Naive thymus-derived CD8-positive, alpha-beta T cell (primary cell): ENCODE results near the gene RGL2. TPM values are rescaled to one million over a fixed set of nuclear protein-coding genes. Genes with fewer than 3 reads are reported as not detected.
"Not testable (repeated sequence)": the region's sequence is repeated elsewhere in the genome, so short reads cannot be mapped to it uniquely, and the experiment has no call there.

Experiments
- ATAC-seq, 2 donors: fragments of 150-1000 bp; cut with Tn5 transposase in 1 of 2; sonication (Bioruptor Pico), chemical (Tn5 transposase) in 1 of 2; 1 replicate in 1 of 2; 2 replicates in 1 of 2; pipeline ENCODE4 v1.10.0; 2021; ENCODE audit warnings: mild to moderate bottlenecking in 2 of 2, moderate library complexity in 2 of 2
- POLR2A ChIA-PET: fragments of 350-600 bp; sonication (Branson Sonifier 250); formaldehyde crosslinking; loops from one replicate; lab custom pipeline; 2021; ENCODE audit warnings: antibody characterized with exemption; lab: Charles Lee
- DNase-seq, 10 donors: peaks; one replicate each; pipeline versions ENCODE4 v3.0.0 to v3.0.0-alpha.2; 2020 to 2022
- H3K27ac Mint-ChIP-seq, 10 donors: one replicate each; pipeline ENCODE4 v1.8.0; 2020 to 2022; ENCODE audit warnings: mild to moderate bottlenecking in 10 of 10, mixed read lengths in 10 of 10, moderate library complexity in 4 of 10, inconsistent platforms in 1 of 10
- H3K27me3 Mint-ChIP-seq, 5 donors: one replicate each; pipeline ENCODE4 v1.8.0; 2021 to 2022; ENCODE audit warnings: mixed read lengths in 5 of 5
- H3K36me3 Mint-ChIP-seq, 3 donors: one replicate each; pipeline ENCODE4 v1.8.0; 2020 to 2022; ENCODE audit warnings: mixed read lengths in 3 of 3, mild to moderate bottlenecking in 2 of 3, inconsistent platforms in 1 of 3
- H3K4me1 Mint-ChIP-seq, 4 donors: one replicate each; pipeline ENCODE4 v1.8.0; 2021 to 2022; ENCODE audit warnings: mixed read lengths in 4 of 4
- H3K4me3 Mint-ChIP-seq, 10 donors: one replicate each; pipeline ENCODE4 v1.8.0; 2020 to 2022; ENCODE audit warnings: mild to moderate bottlenecking in 10 of 10, mixed read lengths in 10 of 10, moderate library complexity in 6 of 10, inconsistent platforms in 1 of 10
- H3K9me3 Mint-ChIP-seq, 9 donors: one replicate each; pipeline ENCODE4 v1.8.0; 2020 to 2022; ENCODE audit warnings: mixed read lengths in 9 of 9, mild to moderate bottlenecking in 3 of 9, inconsistent platforms in 1 of 9, moderate library complexity in 1 of 9
- polyA plus RNA-seq, 3 donors: library from polyadenylated mRNA; unstranded; fragments of 300-500 nt; fragmentation: Illumina TruSeq; gene quantifications; one replicate each; pipeline ENCODE4 v1.2.3, GENCODE V29; 2021
- total RNA-seq, 8 experiments: library from RNA in 2 of 8; stranded (reverse) in 2 of 8; gene quantifications; one replicate each; pipeline ENCODE4 v1.2.3 and lab custom pipeline; 2021 to 2026

The RGL2 gene
- 10 to 100 TPM; 60.3 to 66.4 TPM for total RNA-seq
- polyA plus RNA-seq, result 1 to 10 TPM; 5.3 to 9.9 (median 7.0) TPM
- 21.8 to 85.1 (median 78.1) reads per million in 6 experiments for total RNA-seq (lab: John Stamatoyannopoulos, UW)

- POLR2A ChIA-PET, result interaction anchor here (0.6 to 7.4 kb wide), 24 partner anchors 9 to 330 kb away, joined by 3 to 106 read pairs (median 6); partner anchors contain the start of genes B3GALT4, BRD2, CUTA and ITPR3
- Mint-ChIP-seq H3K9me3 (peaks cover 0 to 2% (median 0%) of the 10 kb centered on the region in 9 donors), H3K27ac (peak within 1 kb of the TSS; percentile 96 to 100 (median 99)), H3K27me3 (peaks cover 0 to 2% (median 0%) of the 10 kb centered on the region in 5 donors), H3K4me1 (peaks cover 19 to 46% (median 43%) of the 10 kb centered on the region in 4 donors), H3K36me3 (peaks cover 0 to 62% (median 6%) of the 10 kb centered on the region in 3 donors), H3K4me3 (peak within 1 kb of the TSS; percentile 94 to 100 (median 98))
- ATAC-seq (peak; percentile 31 to 38), DNase-seq (peak in 6 of 10 donors; percentile 32 to 82 (median 55))
Observed at GRCh38 chr6:33298773-33299236, at the start of gene RGL2. Gene RGL2 (minus strand): TSS chr6:33298942. CDS start chr6:33298610, 332 bp downstream.

- H3K4me3 Mint-ChIP-seq, result no peak overlapping the region
- ATAC-seq (no peak), DNase-seq (no peak)
- H3K27ac Mint-ChIP-seq, result peak overlapping the region in 3 of 10 donors; percentile 10 to 68 (median 21)
- H3K27me3 Mint-ChIP-seq, result no peaks in the 10 kb centered on the region
- peaks cover 0 to 2% (median 0%) of the 10 kb centered on the region in 9 donors for H3K9me3 Mint-ChIP-seq
- peaks cover 28 to 45% (median 39%) of the 10 kb centered on the region in 4 donors for H3K4me1 Mint-ChIP-seq
- POLR2A ChIA-PET, result interaction anchor here (0.6 to 1.1 kb wide), 2 partner anchors 35 to 39 kb away, joined by 3 read pairs; partner anchors contain the start of gene TAPBP
- H3K36me3 Mint-ChIP-seq, result no peaks in the 10 kb centered on the region
Observed at GRCh38 chr6:33347816-33348215, 49.1 kb upstream of the RGL2 start.

GRCh38 chr6:33346972-33347371, 48.2 kb upstream of the RGL2 start:
- POLR2A ChIA-PET, result interaction anchor here (0.6 to 1.1 kb wide), 2 partner anchors 34 to 38 kb away, joined by 3 read pairs; partner anchors contain the start of gene TAPBP

GRCh38 chr6:33344701-33345697, 46.3 kb upstream of the RGL2 start:
- no peaks in the 10 kb centered on the region for H3K27me3 Mint-ChIP-seq
- POLR2A ChIA-PET, result interaction anchor here (0.6 to 3.7 kb wide), 33 partner anchors 10 to 491 kb away, joined by 3 to 141 read pairs (median 7); partner anchors contain the start of genes B3GALT4, CUTA, HLA-DMA and KIFC1
- ATAC-seq, result peak; percentile 56 to 64
- H3K4me3 Mint-ChIP-seq, result peak overlapping the region; percentile 73 to 91 (median 84)
- peaks cover 28 to 54% (median 48%) of the 10 kb centered on the region in 4 donors for H3K4me1 Mint-ChIP-seq
- H3K9me3 Mint-ChIP-seq, result peaks cover 0 to 2% (median 0%) of the 10 kb centered on the region in 9 donors
- H3K27ac Mint-ChIP-seq, result peak overlapping the region; percentile 91 to 99 (median 96)
- DNase-seq, result peak; percentile 46 to 88 (median 74)
- H3K36me3 Mint-ChIP-seq, result no peaks in the 10 kb centered on the region

More at GRCh38 chr6:33346972-33347371, 48.2 kb upstream of the RGL2 start:
- not testable (repeated sequence) for H3K36me3 Mint-ChIP-seq, H3K27me3 Mint-ChIP-seq, DNase-seq, ATAC-seq, H3K9me3 Mint-ChIP-seq
- Mint-ChIP-seq H3K4me3 (peak overlapping the region in 2 of 10 donors; percentile 2 to 33), H3K27ac (peak overlapping the region in 6 of 10 donors; percentile 21 to 99 (median 70)), H3K4me1 (peaks cover 28 to 47% (median 42%) of the 10 kb centered on the region in 4 donors)

GRCh38 chr6:33343953-33344611, 45.3 kb upstream of the RGL2 start:
- no peaks in the 10 kb centered on the region for H3K36me3 Mint-ChIP-seq

GRCh38 chr6:33343606-33343952, 44.8 kb upstream of the RGL2 start:
- not testable (repeated sequence) for H3K27me3 Mint-ChIP-seq, ATAC-seq, DNase-seq, H3K9me3 Mint-ChIP-seq, H3K36me3 Mint-ChIP-seq
- peak overlapping the region; percentile 73 to 91 (median 84) for H3K4me3 Mint-ChIP-seq
- H3K27ac Mint-ChIP-seq, result peak overlapping the region; percentile 91 to 99 (median 96)
- H3K4me1 Mint-ChIP-seq, result peaks cover 26 to 59% (median 40%) of the 10 kb centered on the region in 4 donors
- POLR2A ChIA-PET, result interaction anchor here (0.6 to 3.7 kb wide), 27 partner anchors 9 to 498 kb away, joined by 3 to 141 read pairs (median 12); partner anchors contain the start of genes B3GALT4, CUTA, HSD17B8 and KIFC1

More at GRCh38 chr6:33343953-33344611, 45.3 kb upstream of the RGL2 start:
- Mint-ChIP-seq H3K4me3 (peak overlapping the region; percentile 73 to 91 (median 84)), H3K27me3 (no peaks in the 10 kb centered on the region), H3K4me1 (peaks cover 23 to 55% (median 43%) of the 10 kb centered on the region in 4 donors), H3K9me3 (peaks cover 0 to 2% (median 0%) of the 10 kb centered on the region in 9 donors), H3K27ac (peak overlapping the region; percentile 91 to 99 (median 96))
- POLR2A ChIA-PET, result interaction anchor here (0.6 to 3.7 kb wide), 33 partner anchors 9 to 499 kb away, joined by 3 to 141 read pairs (median 7); partner anchors contain the start of genes B3GALT4, CUTA, HSD17B8 and KIFC1
- DNase-seq (peak; percentile 30 to 90 (median 74)), ATAC-seq (peak; percentile 74 to 75)

- H3K9me3 Mint-ChIP-seq, result peaks cover 0 to 2% (median 0%) of the 10 kb centered on the region in 9 donors
- no peaks in the 10 kb centered on the region for H3K27me3 Mint-ChIP-seq
- no peak overlapping the region for H3K4me3 Mint-ChIP-seq
- no peak for DNase-seq
- no peak for ATAC-seq
- no peaks in the 10 kb centered on the region for H3K36me3 Mint-ChIP-seq
- POLR2A ChIA-PET, result interaction anchor here (0.7 to 1.5 kb wide), 2 partner anchors 22 to 1870 kb away, joined by 3 to 5 read pairs; partner anchors contain the start of gene ZBTB22
- peak overlapping the region in 5 of 10 donors; percentile 2 to 69 (median 34) for H3K27ac Mint-ChIP-seq
- peaks cover 12 to 47% (median 21%) of the 10 kb centered on the region in 4 donors for H3K4me1 Mint-ChIP-seq
Observed at GRCh38 chr6:33339193-33339592, 40.5 kb upstream of the RGL2 start.

GRCh38 chr6:33336495-33336894, 37.8 kb upstream of the RGL2 start:
- POLR2A ChIA-PET, result interaction anchor here (1.0 to 4.0 kb wide), 3 partner anchors 8 to 54 kb away, joined by 3 to 23 read pairs (median 7); partner anchors contain the start of gene ZBTB22
- ATAC-seq, result no peak
- no peaks in the 10 kb centered on the region for H3K36me3 Mint-ChIP-seq

GRCh38 chr6:33335916-33336315, 37.2 kb upstream of the RGL2 start:
- no peaks in the 10 kb centered on the region for H3K27me3 Mint-ChIP-seq
- no peak overlapping the region for H3K27ac Mint-ChIP-seq
- H3K4me3 Mint-ChIP-seq, result no peak overlapping the region
- DNase-seq (no peak), ATAC-seq (no peak)
- no peaks in the 10 kb centered on the region for H3K9me3 Mint-ChIP-seq
- POLR2A ChIA-PET, result interaction anchor here (0.5 to 4.0 kb wide), 4 partner anchors 9 to 55 kb away, joined by 3 to 23 read pairs (median 6); partner anchors contain the start of gene ZBTB22
- peaks cover 5 to 46% (median 13%) of the 10 kb centered on the region in 4 donors for H3K4me1 Mint-ChIP-seq
- H3K36me3 Mint-ChIP-seq, result no peaks in the 10 kb centered on the region

More at GRCh38 chr6:33336495-33336894, 37.8 kb upstream of the RGL2 start:
- DNase-seq, result no peak
- Mint-ChIP-seq H3K4me1 (peaks cover 5 to 44% (median 13%) of the 10 kb centered on the region in 4 donors), H3K27ac (peak overlapping the region in 2 of 10 donors; percentile 24 to 33), H3K4me3 (no peak overlapping the region), H3K27me3 (no peaks in the 10 kb centered on the region), H3K9me3 (no peaks in the 10 kb centered on the region)

GRCh38 chr6:33333666-33334065, 34.9 kb upstream of the RGL2 start:
- Mint-ChIP-seq H3K27me3 (no peaks in the 10 kb centered on the region), H3K9me3 (no peaks in the 10 kb centered on the region), H3K4me1 (peaks cover 3 to 46% (median 12%) of the 10 kb centered on the region in 4 donors), H3K4me3 (no peak overlapping the region), H3K36me3 (no peaks in the 10 kb centered on the region), H3K27ac (peak overlapping the region in 2 of 10 donors; percentile 26 to 34)
- ATAC-seq (no peak), DNase-seq (no peak)
- POLR2A ChIA-PET, result interaction anchor here (0.8 to 4.0 kb wide), 2 partner anchors 9 to 11 kb away, joined by 5 to 23 read pairs; no protein-coding TSS in a partner anchor

- POLR2A ChIA-PET, result interaction anchor here (0.6 to 0.9 kb wide), 3 partner anchors 12 to 90 kb away, joined by 3 to 8 read pairs (median 3); no protein-coding TSS in a partner anchor
- H3K36me3 Mint-ChIP-seq, result no peaks in the 10 kb centered on the region
- ATAC-seq (no peak), DNase-seq (no peak)
- H3K9me3 Mint-ChIP-seq, result no peaks in the 10 kb centered on the region
- H3K27me3 Mint-ChIP-seq, result no peaks in the 10 kb centered on the region
- peaks cover 3 to 43% (median 13%) of the 10 kb centered on the region in 4 donors for H3K4me1 Mint-ChIP-seq
- H3K27ac Mint-ChIP-seq, result no peak overlapping the region
- no peak overlapping the region for H3K4me3 Mint-ChIP-seq
Observed at GRCh38 chr6:33330736-33331135, 32.0 kb upstream of the RGL2 start.
